KMS-11 (cell line): ENCODE results near the gene ETV7.

Experiments
- H2AFZ ChIP-seq: fragments of 200-600 bp; sonication (generic); 2 replicates; pipeline ENCODE4 v1.6.1; 2016; ENCODE audit warnings: antibody characterized with exemption, mixed run types, low read depth
- H3K27ac ChIP-seq: fragments of 200-600 bp; sonication (generic); 2 replicates; pipeline ENCODE4 v1.6.1; 2016; ENCODE audit warnings: mild to moderate bottlenecking, mixed run types
- H3K27me3 ChIP-seq: fragments of 200-600 bp; sonication (generic); 2 replicates; pipeline ENCODE4 v1.6.1; 2017; ENCODE audit warnings: mild to moderate bottlenecking, low read depth, mixed run types, moderate library complexity; ENCODE audit not compliant: insufficient read depth
- H3K36me3 ChIP-seq: fragments of 200-600 bp; sonication (generic); 2 replicates; pipeline ENCODE4 v1.6.1; 2017; ENCODE audit warnings: mild to moderate bottlenecking, mixed run types; ENCODE audit not compliant: insufficient read depth
- H3K4me1 ChIP-seq: fragments of 200-600 bp; sonication (generic); 2 replicates; pipeline ENCODE4 v1.6.1; 2016; ENCODE audit warnings: mild to moderate bottlenecking, low read depth, mixed run types; ENCODE audit not compliant: poor library complexity, severe bottlenecking
- H3K4me2 ChIP-seq: fragments of 200-600 bp; sonication (generic); 2 replicates; pipeline ENCODE4 v1.7.0; 2016; ENCODE audit warnings: mild to moderate bottlenecking, mixed run types
- H3K4me3 ChIP-seq: fragments of 200-600 bp; sonication (generic); IDR thresholded peaks from 2 replicates; pipeline ENCODE4 v1.6.1; 2017; ENCODE audit warnings: low read depth, low read length, mixed read lengths; ENCODE audit not compliant: insufficient read depth
- H3K79me2 ChIP-seq: fragments of 200-600 bp; sonication (generic); 2 replicates; pipeline ENCODE4 v1.6.1; 2016; ENCODE audit warnings: low read depth, mixed run types; ENCODE audit not compliant: insufficient read depth
- H3K9ac ChIP-seq: fragments of 200-600 bp; sonication (generic); 2 replicates; pipeline ENCODE4 v1.6.1; 2016; ENCODE audit warnings: mild to moderate bottlenecking, mixed run types
- H4K20me1 ChIP-seq: fragments of 200-600 bp; sonication (generic); 2 replicates; pipeline ENCODE4 v1.6.1; 2016; ENCODE audit warnings: mild to moderate bottlenecking, mixed run types; ENCODE audit not compliant: insufficient read depth
- CTCF ChIP-seq: fragments of 200-600 bp; sonication (generic); conservative IDR thresholded peaks from 2 replicates; pipeline ENCODE4 v1.6.1; 2017; ENCODE audit warnings: low read depth, mild to moderate bottlenecking, antibody characterized with exemption, low read length, moderate library complexity, mixed read lengths

The ETV7 gene

GRCh38 chr6:36362551-36363370 is 24.7 kb downstream of the ETV7 start:
- no peak overlapping the region for H3K9ac ChIP-seq
- H3K36me3 ChIP-seq: no peaks in the 10 kb centered on the region
- peaks cover 11% of the 10 kb centered on the region for H3K4me1 ChIP-seq
- H3K4me2 ChIP-seq: no peak overlapping the region
- H3K4me3 ChIP-seq: no peak overlapping the region
- TF ChIP-seq CTCF: no peak
- H3K27ac ChIP-seq: no peak overlapping the region
- no peaks in the 10 kb centered on the region for H3K27me3 ChIP-seq
- no peaks in the 10 kb centered on the region for H3K79me2 ChIP-seq
- H2AFZ ChIP-seq: no peak overlapping the region
- H4K20me1 ChIP-seq: no peaks in the 10 kb centered on the region

- H3K4me1 ChIP-seq: peaks cover 12% of the 10 kb centered on the region
- no peak for TF ChIP-seq CTCF
- no peak overlapping the region for H3K4me3 ChIP-seq
- no peaks in the 10 kb centered on the region for H3K36me3 ChIP-seq
- no peak overlapping the region for H3K9ac ChIP-seq
- no peaks in the 10 kb centered on the region for H3K79me2 ChIP-seq
- H3K27ac ChIP-seq: no peak overlapping the region
- H3K4me2 ChIP-seq: no peak overlapping the region
- H4K20me1 ChIP-seq: no peaks in the 10 kb centered on the region
- H3K27me3 ChIP-seq: no peaks in the 10 kb centered on the region
- peak overlapping the region; percentile 42; the same call in 1 of the 2 replicates for H2AFZ ChIP-seq
Observed at GRCh38 chr6:36361071-36361470, 26.4 kb downstream of the ETV7 start.

- Histone ChIP-seq H3K36me3 (no peaks in the 10 kb centered on the region), H2AFZ (peak overlapping the region; percentile 42), H3K9ac (no peak overlapping the region), H3K27ac (no peak overlapping the region), H3K4me2 (no peak overlapping the region), H3K79me2 (no peaks in the 10 kb centered on the region), H3K4me3 (no peak overlapping the region), H3K4me1 (peaks cover 18% of the 10 kb centered on the region), H4K20me1 (no peaks in the 10 kb centered on the region), H3K27me3 (no peaks in the 10 kb centered on the region)
- peak; percentile 85 for TF ChIP-seq CTCF
Observed at GRCh38 chr6:36360241-36361054, 27.0 kb downstream of the ETV7 start.

- Histone ChIP-seq H2AFZ (no peak overlapping the region), H3K79me2 (no peaks in the 10 kb centered on the region), H3K4me2 (no peak overlapping the region), H3K9ac (no peak overlapping the region), H3K4me1 (peaks cover 11% of the 10 kb centered on the region), H4K20me1 (no peaks in the 10 kb centered on the region), H3K36me3 (no peaks in the 10 kb centered on the region), H3K4me3 (no peak overlapping the region), H3K27me3 (no peaks in the 10 kb centered on the region), H3K27ac (no peak overlapping the region)
- no peak for TF ChIP-seq CTCF
Observed at GRCh38 chr6:36358226-36358915, 29.1 kb downstream of the ETV7 start.
